Ascending aorta (tissue), 2 donors: ENCODE data around the gene NKIRAS1. TPM values are rescaled to one million over a fixed set of nuclear protein-coding genes. Genes with fewer than 3 reads are reported as not detected.

Source experiments
- DNase-seq, 2 donors: peaks; one replicate each; pipeline ENCODE4 v3.0.0-alpha.2; 2019; ENCODE audit warnings: low spot score in 2 of 2
- H3K27ac ChIP-seq, 2 donors: fragments of 200-600 bp; sonication (generic); one replicate each; pipeline ENCODE4 v1.5.1; 2016 to 2017; ENCODE audit warnings: mild to moderate bottlenecking in 1 of 2
- H3K27me3 ChIP-seq: fragments of 200-600 bp; sonication (generic); one replicate; pipeline ENCODE4 v1.5.1; 2017
- H3K36me3 ChIP-seq, 2 donors: fragments of 200-600 bp; sonication (generic); one replicate each; pipeline ENCODE4 v1.5.1; 2016
- H3K4me1 ChIP-seq, 2 donors: fragments of 200-600 bp; sonication (generic); one replicate each; pipeline ENCODE4 v1.5.1; 2016 to 2017; ENCODE audit warnings: mild to moderate bottlenecking in 1 of 2
- H3K4me3 ChIP-seq, 2 donors: fragments of 200-600 bp; sonication (generic); one replicate each; pipeline ENCODE4 v1.5.1; 2016 to 2017; ENCODE audit warnings: mild to moderate bottlenecking in 1 of 2
- H3K9me3 ChIP-seq, 2 donors: fragments of 200-600 bp; sonication (generic); one replicate each; pipeline ENCODE4 v1.5.1; 2016
- intact Hi-C: fragments of 100-400 bp; cut with DNase I; formaldehyde crosslinking; loops from one replicate; pipeline ENCODE4 v1.15.1; 2023
- total RNA-seq: library from RNA; depleted of rRNA; stranded (reverse); fragments of >200 nt; gene quantifications from one replicate; pipeline ENCODE4 v1.1.0, GENCODE V29; 2016
- TF ChIP-seq, protein P1 (sequence below), 3 experiments: fragments of 200-600 bp in 2 of 3; fragments of 450-650 bp in 1 of 3; sonication (generic) in 2 of 3; IDR thresholded peaks; one replicate each; pipeline ENCODE4 v1.5.1; 2016 to 2019; ENCODE audit warnings: antibody characterized with exemption in 3 of 3, mild to moderate bottlenecking in 1 of 3, moderate library complexity in 1 of 3

The NKIRAS1 gene
- total RNA-seq, 1 donor from 2014 or later, result 8.7 TPM

DNA sequence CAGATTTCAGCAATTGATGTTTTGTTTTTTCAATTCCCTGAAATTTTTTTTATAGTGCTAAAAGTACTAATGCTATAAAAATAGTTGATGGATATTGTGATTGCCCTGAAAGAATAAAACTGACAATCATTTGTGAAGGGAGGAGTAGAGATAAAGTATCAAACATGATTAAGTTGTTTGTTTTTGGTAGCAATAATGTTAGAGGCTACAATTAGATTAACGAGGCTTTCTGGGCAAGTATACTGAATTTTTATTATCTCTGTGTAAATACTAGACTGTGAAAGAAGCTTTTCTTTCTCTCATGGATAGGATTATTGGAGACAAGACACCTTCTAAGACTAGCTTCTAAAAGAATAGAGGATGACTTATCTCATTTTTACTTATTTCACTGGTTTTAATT, 43.9 kb upstream of the NKIRAS1 start:
- no peak overlapping the region for H3K4me3 ChIP-seq
- peaks cover 0 to 20% of the 10 kb centered on the region in 2 donors for H3K4me1 ChIP-seq
- peaks cover 12 to 39% of the 10 kb centered on the region in 2 donors for H3K36me3 ChIP-seq
- H3K27ac ChIP-seq, result no peak overlapping the region
- no peaks in the 10 kb centered on the region for H3K27me3 ChIP-seq
- no peaks in the 10 kb centered on the region for H3K9me3 ChIP-seq
- TF ChIP-seq, protein P1, sequence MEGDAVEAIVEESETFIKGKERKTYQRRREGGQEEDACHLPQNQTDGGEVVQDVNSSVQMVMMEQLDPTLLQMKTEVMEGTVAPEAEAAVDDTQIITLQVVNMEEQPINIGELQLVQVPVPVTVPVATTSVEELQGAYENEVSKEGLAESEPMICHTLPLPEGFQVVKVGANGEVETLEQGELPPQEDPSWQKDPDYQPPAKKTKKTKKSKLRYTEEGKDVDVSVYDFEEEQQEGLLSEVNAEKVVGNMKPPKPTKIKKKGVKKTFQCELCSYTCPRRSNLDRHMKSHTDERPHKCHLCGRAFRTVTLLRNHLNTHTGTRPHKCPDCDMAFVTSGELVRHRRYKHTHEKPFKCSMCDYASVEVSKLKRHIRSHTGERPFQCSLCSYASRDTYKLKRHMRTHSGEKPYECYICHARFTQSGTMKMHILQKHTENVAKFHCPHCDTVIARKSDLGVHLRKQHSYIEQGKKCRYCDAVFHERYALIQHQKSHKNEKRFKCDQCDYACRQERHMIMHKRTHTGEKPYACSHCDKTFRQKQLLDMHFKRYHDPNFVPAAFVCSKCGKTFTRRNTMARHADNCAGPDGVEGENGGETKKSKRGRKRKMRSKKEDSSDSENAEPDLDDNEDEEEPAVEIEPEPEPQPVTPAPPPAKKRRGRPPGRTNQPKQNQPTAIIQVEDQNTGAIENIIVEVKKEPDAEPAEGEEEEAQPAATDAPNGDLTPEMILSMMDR (IDR thresholded peaks at IDR 0.05), result no peak
- DNase-seq, result no peak
- intact Hi-C loops, result no loop called here

DNA sequence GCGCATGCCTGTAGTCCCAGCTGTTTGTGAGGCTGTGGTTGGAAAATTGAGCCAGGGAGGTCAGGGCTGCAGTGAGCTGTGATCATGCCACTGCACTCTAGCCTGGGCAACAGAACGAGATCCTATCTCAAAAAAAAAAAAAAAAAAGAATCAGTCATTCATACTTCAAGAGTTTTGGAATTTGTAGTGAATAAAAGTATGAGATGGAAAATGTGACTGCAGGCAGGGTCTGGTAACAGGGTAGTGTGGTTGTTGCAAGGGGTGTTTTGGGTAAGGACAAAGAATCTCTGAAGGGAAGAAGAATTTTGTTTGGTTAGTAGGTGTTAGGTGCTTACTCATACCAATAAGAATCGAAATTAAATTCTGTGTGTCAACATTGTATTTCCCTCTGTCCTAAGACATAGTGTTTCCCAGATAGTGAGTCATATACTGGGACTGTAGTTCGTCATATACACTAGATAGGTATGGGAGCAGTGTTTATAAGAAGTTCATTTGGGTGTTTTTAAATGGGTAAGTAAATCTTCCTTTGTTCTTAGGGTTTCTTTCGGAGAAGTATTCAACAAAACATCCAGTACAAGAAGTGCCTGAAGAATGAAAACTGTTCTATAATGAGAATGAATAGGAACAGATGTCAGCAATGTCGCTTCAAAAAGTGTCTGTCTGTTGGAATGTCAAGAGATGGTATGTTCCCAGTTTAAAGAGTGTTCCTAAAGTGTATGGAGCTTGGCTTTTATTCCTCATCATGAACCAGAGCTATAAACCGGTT, 42.5 kb upstream of the NKIRAS1 start:
- peaks cover 0 to 17% of the 10 kb centered on the region in 2 donors for H3K4me1 ChIP-seq
- no peaks in the 10 kb centered on the region for H3K9me3 ChIP-seq
- H3K4me3 ChIP-seq, result no peak overlapping the region
- no peak for DNase-seq
- intact Hi-C loops, result no loop called here
- peaks cover 23 to 34% of the 10 kb centered on the region in 2 donors for H3K36me3 ChIP-seq
- H3K27me3 ChIP-seq, result no peaks in the 10 kb centered on the region
- TF ChIP-seq, protein P1 (IDR thresholded peaks at IDR 0.05), result no peak
- peak overlapping the region; percentile 27 to 65 for H3K27ac ChIP-seq

DNA sequence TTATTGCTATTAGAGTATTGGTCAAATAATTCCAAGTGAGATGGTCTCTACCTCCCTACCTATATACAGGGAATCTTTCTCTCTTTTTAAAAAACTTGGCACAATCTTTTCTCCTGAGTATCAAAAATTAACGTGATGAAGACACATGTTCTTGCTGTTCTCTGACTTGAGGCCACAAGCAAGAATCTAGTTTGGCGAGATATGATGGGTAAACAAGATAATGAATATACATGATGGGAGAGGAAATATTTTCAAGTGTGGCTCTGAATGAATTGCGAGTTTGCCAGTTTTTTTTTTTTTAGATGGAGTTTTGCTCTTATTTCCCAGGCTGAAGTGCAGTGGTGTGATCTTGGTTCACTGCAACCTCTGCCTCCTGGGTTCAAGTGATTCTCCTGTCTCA, 39.9 kb upstream of the NKIRAS1 start:
- intact Hi-C loops, result no loop called here
- peaks cover 7 to 28% of the 10 kb centered on the region in 2 donors for H3K4me1 ChIP-seq
- TF ChIP-seq, protein P1 (IDR thresholded peaks at IDR 0.05), result no peak
- H3K9me3 ChIP-seq, result no peaks in the 10 kb centered on the region
- no peak overlapping the region for H3K4me3 ChIP-seq
- no peak overlapping the region for H3K27ac ChIP-seq
- H3K36me3 ChIP-seq, result peaks cover 18 to 20% of the 10 kb centered on the region in 2 donors
- no peaks in the 10 kb centered on the region for H3K27me3 ChIP-seq
- no peak for DNase-seq

DNA sequence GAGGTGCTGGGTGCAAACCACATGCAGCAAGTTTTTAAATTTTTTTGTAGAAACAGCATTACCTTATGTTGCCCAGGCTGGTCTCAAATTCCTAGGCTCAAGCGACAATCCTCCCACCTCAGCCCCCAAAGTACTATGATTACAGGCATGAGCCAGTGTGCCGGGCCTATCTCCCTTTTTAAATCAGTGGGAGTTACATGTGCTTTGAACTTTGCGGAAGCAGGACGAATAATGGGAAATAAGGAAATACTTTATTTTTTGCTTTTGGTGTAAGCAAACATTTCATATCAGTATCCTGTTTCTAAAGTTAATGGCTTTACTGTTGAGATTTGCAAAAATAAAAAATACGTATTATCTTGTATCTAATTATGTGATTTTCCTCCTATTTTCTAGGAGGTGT, 37.4 kb upstream of the NKIRAS1 start:
- H3K4me1 ChIP-seq, result peaks cover 10 to 46% of the 10 kb centered on the region in 2 donors
- peaks cover 8 to 11% of the 10 kb centered on the region in 2 donors for H3K36me3 ChIP-seq
- H3K27me3 ChIP-seq, result no peaks in the 10 kb centered on the region
- H3K27ac ChIP-seq, result peak overlapping the region in 1 of 2 donors; percentile 95
- no peak overlapping the region for H3K4me3 ChIP-seq
- no peak for DNase-seq
- intact Hi-C loops, result no loop called here
- TF ChIP-seq, protein P1 (IDR thresholded peaks at IDR 0.05), result no peak
- H3K9me3 ChIP-seq, result no peaks in the 10 kb centered on the region

DNA sequence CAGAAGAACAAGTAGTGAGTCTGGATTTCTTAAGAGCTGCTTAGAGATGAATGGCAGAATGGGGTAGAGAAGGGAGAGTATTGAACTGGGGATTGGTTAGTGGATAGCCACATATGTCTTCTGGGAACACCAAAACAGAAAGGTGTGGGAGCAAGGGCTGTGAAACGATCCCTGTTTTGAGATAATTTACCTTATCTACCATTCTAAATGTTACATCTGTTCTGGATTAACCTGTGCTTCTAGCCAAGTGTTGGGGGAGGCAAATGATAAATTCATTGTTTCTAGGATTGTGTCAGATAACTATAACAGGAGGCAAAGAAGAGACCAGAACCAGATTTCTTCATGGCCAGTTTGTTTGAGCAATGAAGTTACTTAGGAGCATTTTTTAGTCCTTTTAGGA, 36.7 kb upstream of the NKIRAS1 start:
- Histone ChIP-seq H3K27me3 (no peaks in the 10 kb centered on the region), H3K4me3 (no peak overlapping the region), H3K9me3 (no peaks in the 10 kb centered on the region), H3K27ac (peak overlapping the region; percentile 60 to 95), H3K36me3 (peaks cover 8 to 11% of the 10 kb centered on the region in 2 donors), H3K4me1 (peaks cover 10 to 47% of the 10 kb centered on the region in 2 donors)
- TF ChIP-seq, protein P1 (IDR thresholded peaks at IDR 0.05), result no peak
- intact Hi-C loops, result no loop called here
- no peak for DNase-seq
